ENCODE results near the gene ERG. TPM values are rescaled to one million over a fixed set of nuclear protein-coding genes. Genes with fewer than 3 reads are reported as not detected.

The ERG gene
- total and polyA plus RNA-seq, 2 of the 8 experiments (the other 6 are each of a cell fraction or from before 2014, with no cell fraction given), result 1.0 to 3.0 TPM

DNA sequence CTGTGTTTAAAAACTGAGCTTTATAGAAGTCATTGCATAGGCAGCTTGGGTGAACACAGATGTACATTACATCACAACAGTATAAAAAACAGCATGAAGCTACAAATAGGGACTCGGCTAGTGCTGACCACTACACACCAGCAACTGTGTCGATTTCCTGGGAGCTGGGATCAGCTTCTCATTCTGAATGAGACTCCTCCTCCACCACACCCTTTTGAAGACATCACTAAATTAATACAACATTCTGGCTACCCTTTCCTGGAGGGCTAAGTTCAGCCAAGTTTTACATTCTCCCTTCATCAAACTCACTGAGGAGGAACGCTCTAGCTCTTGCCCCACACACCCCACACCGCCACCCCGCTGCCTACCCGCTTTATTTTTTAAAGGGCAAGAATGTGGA lies 102.7 kb downstream of the ERG start:
- H4K5ac ChIP-seq (ENCODE audit: insufficient read length, low read depth, low read length), result no peak overlapping the region
- no peaks in the 10 kb centered on the region for H3K27me3 ChIP-seq (replicated peaks in 1 of 4; ENCODE audit: control insufficient read depth in 3 of 4, extremely low read depth in 1 of 4, insufficient read depth in 3 of 4, low read length in 3 of 4)
- H3K56ac ChIP-seq (replicated peaks; ENCODE audit: insufficient read length, low read depth, low read length), result no peak overlapping the region
- H4K91ac ChIP-seq (replicated peaks; ENCODE audit: insufficient read length, low read length), result no peak overlapping the region
- H2BK120ac ChIP-seq (replicated peaks; ENCODE audit: low read depth, low read length), result no peak overlapping the region
- H3K4me1 ChIP-seq (replicated peaks in 1 of 4; ENCODE audit: control insufficient read depth in 3 of 4, insufficient read depth in 4 of 4, low read length in 3 of 4), result peaks cover 0 to 14% (median 2%) of the 10 kb centered on the region in 4 experiments; a peak in 5 of 7 replicates
- no peak overlapping the region for H2BK20ac ChIP-seq (ENCODE audit: low read length)
- POLR2A ChIA-PET (ENCODE audit: partially characterized antibody), result no interaction called here
- H3K4me3 ChIP-seq (ENCODE audit: extremely low read depth in 1 of 4, insufficient read depth in 2 of 4, low read depth in 3 of 4, low read length in 4 of 4), result no peak overlapping the region
- H3K79me2 ChIP-seq (ENCODE audit: control insufficient read depth in 1 of 2, insufficient read depth in 2 of 2, low read length in 2 of 2), result no peaks in the 10 kb centered on the region
- no peak overlapping the region for H2AK5ac ChIP-seq (ENCODE audit: low read depth, low read length)
- no peak overlapping the region for H3K23ac ChIP-seq (ENCODE audit: insufficient read length)
- no peak overlapping the region for H3K4ac ChIP-seq (replicated peaks; ENCODE audit: insufficient read length, low read depth, low read length)
- CTCF ChIA-PET (ENCODE audit: partially characterized antibody), result interaction anchor here (0.5 to 1.5 kb wide), 3 partner anchors 11 to 743 kb away, joined by 3 to 6 read pairs (median 3); no protein-coding TSS in a partner anchor
- TF ChIP-seq RXRA (IDR thresholded peaks at IDR 0.05; ENCODE audit: insufficient read depth, low read depth, low read length), result no peak
- no peak for TF ChIP-seq GABPA (IDR thresholded peaks at IDR 0.05; ENCODE audit: borderline replicate concordance, insufficient read depth, low read length)
- H2BK15ac ChIP-seq (ENCODE audit: low read length), result no peak overlapping the region
- 93% methylated on average over 6 of the region's 6 CpGs; no CpG with 5 or more reads in 1 of the 2 experiments for WGBS, 2 experiments (ENCODE audit: extremely low coverage in 1 of 2, insufficient coverage in 1 of 2, insufficient read length in 1 of 2, insufficient replicate concordance in 2 of 2, low coverage in 1 of 2, low lambda C conversion rate in 2 of 2, missing lambda C conversion rate in 1 of 2)
- H3K79me1 ChIP-seq (ENCODE audit: low read depth, low read length), result no peaks in the 10 kb centered on the region
- H3K36me3 ChIP-seq (ENCODE audit: control insufficient read depth in 2 of 4, insufficient read depth in 4 of 4, low read length in 3 of 4), result no peaks in the 10 kb centered on the region
- no peaks in the 10 kb centered on the region for H3K9me3 ChIP-seq (ENCODE audit: insufficient read depth in 2 of 2, low read depth in 1 of 2, low read length in 1 of 2)
- no peaks in the 10 kb centered on the region for H3K23me2 ChIP-seq (ENCODE audit: low read depth, low read length)
- H3K18ac ChIP-seq (ENCODE audit: extremely low read depth, low read length), result no peak overlapping the region
- no peak overlapping the region for H3K27ac ChIP-seq (ENCODE audit: low read depth, low read length)
- FAIRE-seq (no peak), DNase-seq (ENCODE audit: low read depth in 1 of 2, low spot score in 2 of 2) (no peak)
- no peak overlapping the region for H4K8ac ChIP-seq (ENCODE audit: extremely low read depth, insufficient read depth, low read length)
- H4K20me1 ChIP-seq (replicated peaks in 1 of 2; ENCODE audit: control insufficient read depth in 1 of 2, insufficient read depth in 2 of 2, low read length in 2 of 2), result no peaks in the 10 kb centered on the region
- no peak overlapping the region for H2AFZ ChIP-seq (ENCODE audit: low read length)
- no peak overlapping the region for H2BK5ac ChIP-seq (ENCODE audit: low read depth, low read length)
- no peak overlapping the region for H3K4me2 ChIP-seq (ENCODE audit: insufficient read depth in 1 of 2, low read depth in 2 of 2, low read length in 2 of 2)
- H3K9ac ChIP-seq (replicated peaks in 1 of 4; ENCODE audit: extremely low read depth in 1 of 4, low read depth in 3 of 4, low read length in 3 of 4), result no peak overlapping the region
- H2BK12ac ChIP-seq (ENCODE audit: low read depth, low read length), result no peak overlapping the region
- H3K14ac ChIP-seq (ENCODE audit: insufficient read length), result no peak overlapping the region

Measured in H1 (cell line).